ENCODE results near the gene CAPN1. TPM values are rescaled to one million over a fixed set of nuclear protein-coding genes. Genes with fewer than 3 reads are reported as not detected.

Gene CAPN1
- total RNA-seq, 1 donor from 2014 or later: 24.3 TPM

- Histone ChIP-seq H3F3A (ENCODE audit: low read depth) (peaks cover 11% of the 10 kb centered on the region), H3K9ac (peak overlapping the region; percentile 98), H4K20me1 (ENCODE audit: low read depth) (peaks cover 11% of the 10 kb centered on the region), H3K9me3 (ENCODE audit: low read depth) (no peaks in the 10 kb centered on the region), H3K4me1 (peaks cover 8% of the 10 kb centered on the region), H3K4me2 (peak overlapping the region; percentile 99), H3K4me3 (peak overlapping the region; percentile 93), H2AFZ (replicated peaks) (peak overlapping the region; percentile 98), H3K27ac (no peak overlapping the region), H3K79me2 (ENCODE audit: low read depth) (peaks cover 21% of the 10 kb centered on the region), H3K27me3 (no peaks in the 10 kb centered on the region), H3K36me3 (no peaks in the 10 kb centered on the region)
- Mint-ChIP-seq H3K4me3 (peak overlapping the region; percentile 98), H3K27me3 (ENCODE audit: insufficient read depth, low read depth) (peaks cover 4% of the 10 kb centered on the region), H3K4me1 (peaks cover 21% of the 10 kb centered on the region), H3K36me3 (no peaks in the 10 kb centered on the region), H3K9me3 (no peaks in the 10 kb centered on the region), H3K27ac (peak overlapping the region; percentile 66)
- no peak for DNase-seq (ENCODE audit: low spot score)
- no peak for TF ChIP-seq EZH2 (IDR thresholded peaks at IDR 0.05)
- TF ChIP-seq EZH2phosphoT487 (IDR thresholded peaks at IDR 0.05): no peak
- TF ChIP-seq, protein P1, sequence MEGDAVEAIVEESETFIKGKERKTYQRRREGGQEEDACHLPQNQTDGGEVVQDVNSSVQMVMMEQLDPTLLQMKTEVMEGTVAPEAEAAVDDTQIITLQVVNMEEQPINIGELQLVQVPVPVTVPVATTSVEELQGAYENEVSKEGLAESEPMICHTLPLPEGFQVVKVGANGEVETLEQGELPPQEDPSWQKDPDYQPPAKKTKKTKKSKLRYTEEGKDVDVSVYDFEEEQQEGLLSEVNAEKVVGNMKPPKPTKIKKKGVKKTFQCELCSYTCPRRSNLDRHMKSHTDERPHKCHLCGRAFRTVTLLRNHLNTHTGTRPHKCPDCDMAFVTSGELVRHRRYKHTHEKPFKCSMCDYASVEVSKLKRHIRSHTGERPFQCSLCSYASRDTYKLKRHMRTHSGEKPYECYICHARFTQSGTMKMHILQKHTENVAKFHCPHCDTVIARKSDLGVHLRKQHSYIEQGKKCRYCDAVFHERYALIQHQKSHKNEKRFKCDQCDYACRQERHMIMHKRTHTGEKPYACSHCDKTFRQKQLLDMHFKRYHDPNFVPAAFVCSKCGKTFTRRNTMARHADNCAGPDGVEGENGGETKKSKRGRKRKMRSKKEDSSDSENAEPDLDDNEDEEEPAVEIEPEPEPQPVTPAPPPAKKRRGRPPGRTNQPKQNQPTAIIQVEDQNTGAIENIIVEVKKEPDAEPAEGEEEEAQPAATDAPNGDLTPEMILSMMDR (IDR thresholded peaks at IDR 0.05): no peak
Observed at GRCh38 chr11:65133724-65134123, 48.0 kb upstream of the CAPN1 start.

GRCh38 chr11:65134240-65134951 is 47.3 kb upstream of the CAPN1 start, which contains the start of gene SYVN1:
Gene SYVN1 (minus strand): TSS chr11:65134519. CDS start chr11:65133601, 918 bp downstream.
- no peaks in the 10 kb centered on the region for H3K9me3 Mint-ChIP-seq
- no peaks in the 10 kb centered on the region for H3K36me3 ChIP-seq
- peaks cover 8% of the 10 kb centered on the region for H3K4me1 ChIP-seq
- H3K27me3 Mint-ChIP-seq (ENCODE audit: insufficient read depth, low read depth): peaks cover 4% of the 10 kb centered on the region
- peak within 1 kb of the TSS; percentile 99 for H3K4me2 ChIP-seq
- H3F3A ChIP-seq (ENCODE audit: low read depth): peaks cover 11% of the 10 kb centered on the region
- no peaks in the 10 kb centered on the region for H3K36me3 Mint-ChIP-seq
- peak within 1 kb of the TSS; percentile 99 for H3K27ac ChIP-seq
- H3K4me3 ChIP-seq: peak within 1 kb of the TSS; percentile 93
- peak within 1 kb of the TSS; percentile 98 for H2AFZ ChIP-seq (replicated peaks)
- peaks cover 21% of the 10 kb centered on the region for H3K79me2 ChIP-seq (ENCODE audit: low read depth)
- peak within 1 kb of the TSS; percentile 98 for H3K9ac ChIP-seq
- no peak for TF ChIP-seq EZH2 (IDR thresholded peaks at IDR 0.05)
- no peak for TF ChIP-seq EZH2phosphoT487 (IDR thresholded peaks at IDR 0.05)
- TF ChIP-seq, protein P1 (IDR thresholded peaks at IDR 0.05): no peak
- H3K4me1 Mint-ChIP-seq: peaks cover 21% of the 10 kb centered on the region
- peak within 1 kb of the TSS; percentile 100 for H3K27ac Mint-ChIP-seq
- H3K9me3 ChIP-seq (ENCODE audit: low read depth): no peaks in the 10 kb centered on the region
- peaks cover 11% of the 10 kb centered on the region for H4K20me1 ChIP-seq (ENCODE audit: low read depth)
- peak within 1 kb of the TSS; percentile 98 for H3K4me3 Mint-ChIP-seq
- no peaks in the 10 kb centered on the region for H3K27me3 ChIP-seq
- peak; percentile 93 for DNase-seq (ENCODE audit: low spot score)

DNA sequence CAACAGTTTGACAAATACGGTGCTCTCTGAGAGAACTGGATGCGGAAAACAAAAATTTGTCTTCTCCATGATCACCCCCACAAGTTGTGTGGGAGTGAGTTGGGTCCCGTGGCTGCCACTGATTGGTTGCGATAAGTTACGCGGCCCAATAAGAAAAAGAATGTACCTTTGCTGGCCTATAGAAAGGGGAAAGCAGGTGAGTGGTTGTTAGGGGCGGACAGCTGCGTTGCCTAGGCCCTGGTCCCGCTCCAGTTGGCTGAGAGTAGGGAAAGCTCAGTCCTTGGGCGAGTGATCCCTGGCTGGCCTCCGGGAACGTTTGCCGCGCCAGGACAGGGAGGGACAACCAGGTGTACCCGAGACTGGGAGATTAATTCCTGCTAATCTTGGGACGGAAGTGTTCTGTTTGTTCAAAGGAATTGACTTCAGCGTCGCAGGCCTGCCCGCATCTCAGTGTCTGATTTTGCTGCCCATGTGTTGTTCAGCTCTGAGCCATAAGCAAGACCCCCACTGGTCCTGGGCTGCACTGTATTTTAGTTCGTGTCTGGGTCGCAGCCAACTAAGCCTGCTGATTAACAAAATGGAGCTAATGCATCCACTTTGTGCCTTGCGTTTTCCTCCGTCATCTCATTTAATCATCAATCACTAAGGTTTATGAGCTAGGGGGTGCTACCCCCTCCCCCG is 46.6 kb upstream of the CAPN1 start:
- no peaks in the 10 kb centered on the region for H3K36me3 ChIP-seq
- peak overlapping the region; percentile 99 for H3K4me2 ChIP-seq
- no peaks in the 10 kb centered on the region for H3K9me3 ChIP-seq (ENCODE audit: low read depth)
- H3K4me3 ChIP-seq: peak overlapping the region; percentile 93
- H3K4me1 ChIP-seq: peaks cover 8% of the 10 kb centered on the region
- H3K4me3 Mint-ChIP-seq: peak overlapping the region; percentile 98
- peaks cover 11% of the 10 kb centered on the region for H4K20me1 ChIP-seq (ENCODE audit: low read depth)
- H3K36me3 Mint-ChIP-seq: no peaks in the 10 kb centered on the region
- peaks cover 11% of the 10 kb centered on the region for H3F3A ChIP-seq (ENCODE audit: low read depth)
- TF ChIP-seq, protein P1 (IDR thresholded peaks at IDR 0.05): no peak
- H2AFZ ChIP-seq (replicated peaks): peak overlapping the region; percentile 98
- peak overlapping the region; percentile 100 for H3K27ac Mint-ChIP-seq
- peak; percentile 96 for DNase-seq (ENCODE audit: low spot score)
- peaks cover 2% of the 10 kb centered on the region for H3K9me3 Mint-ChIP-seq
- H3K27me3 Mint-ChIP-seq (ENCODE audit: insufficient read depth, low read depth): peaks cover 4% of the 10 kb centered on the region
- H3K27me3 ChIP-seq: peaks cover 3% of the 10 kb centered on the region
- H3K4me1 Mint-ChIP-seq: peaks cover 21% of the 10 kb centered on the region
- H3K79me2 ChIP-seq (ENCODE audit: low read depth): peaks cover 21% of the 10 kb centered on the region
- H3K9ac ChIP-seq: peak overlapping the region; percentile 98
- peak overlapping the region; percentile 99 for H3K27ac ChIP-seq
